ENCODE measurements around the gene TMEM223.
"Not testable (repeated sequence)": the region's sequence is repeated elsewhere in the genome, so short reads cannot be mapped to it uniquely, and the experiment has no call there.

Gene TMEM223

GRCh38 chr11:62791501-62792201 lies at the start of gene TMEM223:
Gene TMEM223, minus strand, starts transcription at chr11:62792006. Its CDS starts 12 bp downstream, at chr11:62791994.
- peak; percentile 94 for DNase-seq

- peak; percentile 66 for DNase-seq
Measured at GRCh38 chr11:62840721-62841360, 49.0 kb upstream of the TMEM223 start.

GRCh38 chr11:62839050-62839945 lies 47.5 kb upstream of the TMEM223 start, which contains the start of gene WDR74:
Gene WDR74, minus strand, starts transcription at chr11:62839590. Its CDS starts 20 bp downstream, at chr11:62839570.
- DNase-seq: peak; percentile 95

GRCh38 chr11:62835336-62835735 lies 43.5 kb upstream of the TMEM223 start:
- DNase-seq: no peak

GRCh38 chr11:62832336-62833234 lies 40.8 kb upstream of the TMEM223 start, which contains the start of gene TEX54:
Gene TEX54, minus strand, starts transcription at chr11:62832841.
- no peak for DNase-seq

- DNase-seq: peak; percentile 100
Measured at GRCh38 chr11:62831520-62832335, 39.9 kb upstream of the TMEM223 start, which contains the start of gene STX5. Gene STX5, minus strand, starts transcription at chr11:62832051. Its CDS starts 808 bp downstream, at chr11:62831243.

GRCh38 chr11:62830904-62831519 lies 39.2 kb upstream of the TMEM223 start:
- DNase-seq: no peak

- DNase-seq: not testable (repeated sequence)
Measured at GRCh38 chr11:62828130-62828529, 36.3 kb upstream of the TMEM223 start.

GRCh38 chr11:62823677-62824076 lies 31.9 kb upstream of the TMEM223 start:
- no peak for DNase-seq

GRCh38 chr11:62817129-62817528 lies 25.3 kb upstream of the TMEM223 start:
- no peak for DNase-seq

GRCh38 chr11:62816557-62816956 lies 24.8 kb upstream of the TMEM223 start:
- no peak for DNase-seq

GRCh38 chr11:62811659-62812058 lies 19.9 kb upstream of the TMEM223 start:
- DNase-seq: no peak

GRCh38 chr11:62810748-62811147 lies 18.9 kb upstream of the TMEM223 start:
- no peak for DNase-seq

- DNase-seq: no peak
Measured at GRCh38 chr11:62806611-62807121, 14.9 kb upstream of the TMEM223 start.

GRCh38 chr11:62805961-62806441 lies 14.2 kb upstream of the TMEM223 start:
- DNase-seq: peak; percentile 47

GRCh38 chr11:62805076-62805892 lies 13.5 kb upstream of the TMEM223 start, which contains the start of gene NXF1:
Gene NXF1, minus strand, starts transcription at chr11:62805440. Its CDS starts 84 bp downstream, at chr11:62805356.
- peak; percentile 96 for DNase-seq

- no peak for DNase-seq
Measured at GRCh38 chr11:62804310-62805075, 12.7 kb upstream of the TMEM223 start.

GRCh38 chr11:62801071-62801470 lies 9.3 kb upstream of the TMEM223 start:
- DNase-seq: no peak

Measured in CD4-positive, alpha-beta T cell treated with Interleukin-17A for 4 hours (primary cell).